Breast epithelium (tissue), 3 donors: ENCODE measurements around the gene TMEM221.

Experiments used
- POLR2A ChIP-seq: fragments of 450-650 bp; IDR thresholded peaks from one replicate; pipeline ENCODE4 v1.6.1; 2016; ENCODE audit warnings: antibody characterized with exemption, mild to moderate bottlenecking, moderate library complexity
- TF ChIP-seq, protein P1 (sequence below), 3 donors: fragments of 450-650 bp; IDR thresholded peaks; one replicate each; pipeline ENCODE4 v1.5.1; 2016 to 2017; ENCODE audit warnings: antibody characterized with exemption in 3 of 3, mild to moderate bottlenecking in 3 of 3, moderate library complexity in 3 of 3

DNA sequence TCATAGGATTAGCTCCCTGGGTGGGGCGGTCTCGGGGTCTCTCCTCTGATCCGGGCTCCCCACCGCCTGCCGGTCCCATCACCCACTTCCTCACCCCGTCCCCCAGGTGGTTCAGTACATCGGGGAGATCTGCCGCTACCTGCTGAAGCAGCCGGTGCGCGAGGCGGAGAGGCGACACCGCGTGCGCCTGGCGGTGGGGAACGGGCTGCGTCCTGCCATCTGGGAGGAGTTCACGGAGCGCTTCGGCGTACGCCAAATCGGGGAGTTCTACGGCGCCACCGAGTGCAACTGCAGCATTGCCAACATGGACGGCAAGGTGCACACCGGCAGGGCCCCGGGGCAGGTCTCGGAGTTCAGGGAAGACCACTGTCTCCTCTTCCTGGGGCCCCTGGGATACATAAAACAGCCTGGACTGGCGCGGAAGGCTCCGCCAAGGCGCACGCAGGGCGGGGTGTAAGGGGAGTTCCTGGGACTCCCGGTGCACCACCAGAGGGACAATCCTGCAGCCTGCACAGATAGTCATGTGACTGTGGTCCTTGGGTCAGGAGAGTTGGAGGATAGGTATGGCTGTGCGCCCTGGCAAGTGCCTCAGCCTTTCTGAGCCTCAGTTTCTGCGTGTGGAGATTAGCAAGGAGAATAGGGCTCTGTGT lies 48.8 kb upstream of the TMEM221 start:
- no peak for TF ChIP-seq POLR2A
- TF ChIP-seq, protein P1, sequence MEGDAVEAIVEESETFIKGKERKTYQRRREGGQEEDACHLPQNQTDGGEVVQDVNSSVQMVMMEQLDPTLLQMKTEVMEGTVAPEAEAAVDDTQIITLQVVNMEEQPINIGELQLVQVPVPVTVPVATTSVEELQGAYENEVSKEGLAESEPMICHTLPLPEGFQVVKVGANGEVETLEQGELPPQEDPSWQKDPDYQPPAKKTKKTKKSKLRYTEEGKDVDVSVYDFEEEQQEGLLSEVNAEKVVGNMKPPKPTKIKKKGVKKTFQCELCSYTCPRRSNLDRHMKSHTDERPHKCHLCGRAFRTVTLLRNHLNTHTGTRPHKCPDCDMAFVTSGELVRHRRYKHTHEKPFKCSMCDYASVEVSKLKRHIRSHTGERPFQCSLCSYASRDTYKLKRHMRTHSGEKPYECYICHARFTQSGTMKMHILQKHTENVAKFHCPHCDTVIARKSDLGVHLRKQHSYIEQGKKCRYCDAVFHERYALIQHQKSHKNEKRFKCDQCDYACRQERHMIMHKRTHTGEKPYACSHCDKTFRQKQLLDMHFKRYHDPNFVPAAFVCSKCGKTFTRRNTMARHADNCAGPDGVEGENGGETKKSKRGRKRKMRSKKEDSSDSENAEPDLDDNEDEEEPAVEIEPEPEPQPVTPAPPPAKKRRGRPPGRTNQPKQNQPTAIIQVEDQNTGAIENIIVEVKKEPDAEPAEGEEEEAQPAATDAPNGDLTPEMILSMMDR (IDR thresholded peaks at IDR 0.05): no peak
